ENCODE measurements around the gene SREBF2.
"Not testable (repeated sequence)": the region's sequence is repeated elsewhere in the genome, so short reads cannot be mapped to it uniquely, and the experiment has no call there.

SREBF2 gene

GRCh38 chr22:41821471-41822316 is 11.2 kb upstream of the SREBF2 start:
- no peak for DNase-seq

- no peak for DNase-seq
Observed at GRCh38 chr22:41822317-41823057, 10.4 kb upstream of the SREBF2 start.

GRCh38 chr22:41823797-41824196 is 9.1 kb upstream of the SREBF2 start:
- no peak for DNase-seq

GRCh38 chr22:41825376-41825775 is 7.5 kb upstream of the SREBF2 start:
- DNase-seq = no peak

GRCh38 chr22:41826021-41826420 is 6.9 kb upstream of the SREBF2 start:
- no peak for DNase-seq

- no peak for DNase-seq
Observed at GRCh38 chr22:41826430-41827383, 6.2 kb upstream of the SREBF2 start.

- DNase-seq = no peak
Observed at GRCh38 chr22:41827671-41828070, 5.2 kb upstream of the SREBF2 start.

GRCh38 chr22:41828516-41828915 is 4.4 kb upstream of the SREBF2 start:
- no peak for DNase-seq

GRCh38 chr22:41830174-41830573 is 2.7 kb upstream of the SREBF2 start:
- no peak for DNase-seq

- DNase-seq = no peak
Observed at GRCh38 chr22:41831383-41831782, 1.5 kb upstream of the SREBF2 start.

- no peak for DNase-seq
Observed at GRCh38 chr22:41831828-41832552, 915 bp upstream of the SREBF2 start.

- DNase-seq = no peak
Observed at GRCh38 chr22:41833369-41834004, 582 bp downstream of the SREBF2 start.

- no peak for DNase-seq
Observed at GRCh38 chr22:41834005-41834944, 1.4 kb downstream of the SREBF2 start.

GRCh38 chr22:41835462-41835861 is 2.6 kb downstream of the SREBF2 start:
- DNase-seq = not testable (repeated sequence)

- no peak for DNase-seq
Observed at GRCh38 chr22:41836551-41836950, 3.6 kb downstream of the SREBF2 start.

- no peak for DNase-seq
Observed at GRCh38 chr22:41838842-41839618, 6.1 kb downstream of the SREBF2 start.

- DNase-seq = no peak
Observed at GRCh38 chr22:41840216-41840615, 7.3 kb downstream of the SREBF2 start.

- no peak for DNase-seq
Observed at GRCh38 chr22:41841085-41841712, 8.3 kb downstream of the SREBF2 start.
